ENCODE results near the gene ACSL4.
"Not testable (repeated sequence)": the region's sequence is repeated elsewhere in the genome, so short reads cannot be mapped to it uniquely, and the experiment has no call there.

Gene ACSL4

GRCh38 chrX:109728173-109728535 is 4.9 kb downstream of the ACSL4 start:
- DNase-seq (ENCODE audit: low spot score) = peak; percentile 26

DNA sequence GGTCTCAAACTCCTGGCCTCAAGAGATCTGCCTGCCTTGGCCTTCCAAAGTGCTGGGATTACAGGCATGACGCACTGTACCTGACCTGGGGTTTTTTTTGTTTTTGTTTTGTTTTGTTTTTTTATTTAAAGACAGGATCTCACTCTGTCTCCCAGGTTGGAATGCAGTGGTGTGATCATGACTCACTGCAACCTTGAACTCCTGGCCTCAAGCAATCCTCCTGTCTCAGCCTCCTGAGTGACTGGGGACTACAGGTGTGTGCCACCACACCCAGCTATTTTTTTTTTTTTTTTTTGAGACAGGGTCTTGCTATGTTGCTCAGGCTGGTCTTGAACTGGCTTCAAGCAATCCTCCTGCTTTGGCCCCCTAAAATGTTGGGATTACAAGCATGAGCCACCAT is 8.1 kb downstream of the ACSL4 start:
- not testable (repeated sequence) for DNase-seq (ENCODE audit: low spot score)

GRCh38 chrX:109720947-109721346 is 12.1 kb downstream of the ACSL4 start:
- DNase-seq (ENCODE audit: low spot score) = no peak

GRCh38 chrX:109719264-109719663 is 13.8 kb downstream of the ACSL4 start:
- DNase-seq (ENCODE audit: low spot score) = no peak

DNA sequence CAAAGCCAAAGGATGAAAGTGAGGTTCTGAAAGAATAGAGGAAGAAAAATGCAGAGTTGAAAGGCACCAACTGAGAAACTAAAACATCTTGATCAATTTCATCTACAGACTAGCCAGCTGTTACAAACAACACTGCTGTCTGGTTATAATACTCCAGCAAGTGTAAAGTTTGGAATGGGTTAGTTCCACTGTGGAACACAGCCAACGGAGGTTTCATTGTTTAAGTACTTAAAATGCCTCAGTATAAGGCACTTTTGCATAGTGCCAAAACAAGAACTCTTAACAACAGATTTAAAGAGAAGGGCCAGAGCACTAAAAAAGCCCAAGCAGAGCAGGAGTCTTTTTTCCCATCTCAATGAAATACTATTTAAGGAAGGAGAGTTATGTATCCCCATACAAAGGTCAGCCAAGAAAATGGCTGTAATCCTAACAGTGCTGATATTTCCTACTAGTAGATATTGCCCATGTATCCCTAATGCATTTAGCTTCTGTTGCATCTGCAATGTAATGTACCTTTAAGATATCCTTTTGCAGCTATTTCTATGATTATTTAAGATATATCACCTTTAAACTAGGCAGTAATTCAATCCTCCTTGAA is 16.5 kb downstream of the ACSL4 start:
- no peak for DNase-seq (ENCODE audit: low spot score)

DNA sequence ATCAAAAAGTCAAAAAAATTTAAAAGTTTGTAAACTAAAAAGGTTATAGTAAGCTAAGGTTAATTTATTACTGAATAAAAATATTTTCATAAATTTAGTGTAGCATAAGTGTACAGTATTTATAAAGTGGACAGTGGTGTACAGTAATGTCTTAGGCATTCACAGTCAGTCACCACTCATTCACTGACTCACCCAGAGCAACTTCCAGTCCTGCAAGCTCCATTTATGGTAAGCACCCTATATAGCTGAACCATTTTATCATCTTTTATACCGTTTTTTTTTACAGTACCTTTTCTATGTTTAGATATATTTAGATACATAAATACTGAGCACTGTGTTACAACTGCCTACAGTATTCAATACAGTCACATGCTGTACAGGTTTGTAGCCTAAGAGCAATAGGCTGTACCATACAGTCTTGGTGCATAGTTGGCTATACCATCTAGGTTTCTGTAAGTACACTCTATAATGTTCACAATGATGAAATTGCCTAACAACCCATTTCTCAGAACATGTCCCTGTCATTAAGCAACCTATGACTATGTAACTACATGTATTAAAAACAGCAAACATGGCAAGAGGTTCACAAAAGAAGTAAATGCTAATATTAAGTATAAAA is 18.6 kb downstream of the ACSL4 start:
- DNase-seq (ENCODE audit: low spot score) = no peak

DNA sequence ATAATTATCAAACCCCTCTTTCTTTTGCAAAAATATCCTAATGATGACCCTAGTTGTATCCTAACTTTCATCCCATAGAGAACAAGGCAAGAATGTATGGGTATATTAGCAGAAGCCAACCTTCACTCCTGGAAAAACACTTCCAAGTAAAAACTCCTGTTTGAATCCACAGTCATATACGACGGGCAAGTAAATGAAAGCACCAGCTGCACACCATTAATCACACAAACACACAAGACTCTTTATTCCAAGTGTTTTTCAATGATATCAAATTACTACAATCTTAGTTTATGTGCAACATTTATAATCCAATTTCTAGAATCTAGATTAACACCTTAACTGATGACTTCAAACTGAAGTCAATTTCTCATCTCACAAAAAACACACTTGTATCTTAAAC is 22.9 kb downstream of the ACSL4 start:
- no peak for DNase-seq (ENCODE audit: low spot score)

GRCh38 chrX:109709129-109709631 is 23.9 kb downstream of the ACSL4 start:
- no peak for DNase-seq (ENCODE audit: low spot score)

GRCh38 chrX:109707720-109708119 is 25.3 kb downstream of the ACSL4 start:
- no peak for DNase-seq (ENCODE audit: low spot score)

- DNase-seq (ENCODE audit: low spot score) = no peak
These were observed 25.7 kb downstream of the ACSL4 start for GRCh38 chrX:109707319-109707718.

- DNase-seq (ENCODE audit: low spot score) = no peak
These were observed 28.5 kb downstream of the ACSL4 start for GRCh38 chrX:109704563-109704962.

DNA sequence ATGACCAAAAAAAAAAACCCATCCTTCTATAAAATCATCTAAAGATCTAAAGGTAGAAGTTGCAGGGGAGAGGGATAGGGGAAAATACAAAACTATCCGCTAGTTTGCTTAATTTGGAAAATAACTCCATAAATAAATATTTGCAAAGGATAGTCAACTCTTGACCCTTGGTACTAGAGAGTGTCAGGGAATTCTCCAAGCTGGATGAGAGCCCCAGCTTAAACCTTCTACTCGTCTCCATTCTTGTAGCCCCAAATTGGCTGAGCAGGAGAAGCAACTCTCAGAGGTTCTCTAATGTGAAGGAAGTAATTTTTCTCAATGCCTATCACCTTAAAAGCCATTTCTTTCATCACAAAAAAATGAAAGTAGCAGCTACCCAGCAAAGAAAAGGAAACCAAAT is 35.2 kb downstream of the ACSL4 start:
- DNase-seq (ENCODE audit: low spot score) = no peak

DNA sequence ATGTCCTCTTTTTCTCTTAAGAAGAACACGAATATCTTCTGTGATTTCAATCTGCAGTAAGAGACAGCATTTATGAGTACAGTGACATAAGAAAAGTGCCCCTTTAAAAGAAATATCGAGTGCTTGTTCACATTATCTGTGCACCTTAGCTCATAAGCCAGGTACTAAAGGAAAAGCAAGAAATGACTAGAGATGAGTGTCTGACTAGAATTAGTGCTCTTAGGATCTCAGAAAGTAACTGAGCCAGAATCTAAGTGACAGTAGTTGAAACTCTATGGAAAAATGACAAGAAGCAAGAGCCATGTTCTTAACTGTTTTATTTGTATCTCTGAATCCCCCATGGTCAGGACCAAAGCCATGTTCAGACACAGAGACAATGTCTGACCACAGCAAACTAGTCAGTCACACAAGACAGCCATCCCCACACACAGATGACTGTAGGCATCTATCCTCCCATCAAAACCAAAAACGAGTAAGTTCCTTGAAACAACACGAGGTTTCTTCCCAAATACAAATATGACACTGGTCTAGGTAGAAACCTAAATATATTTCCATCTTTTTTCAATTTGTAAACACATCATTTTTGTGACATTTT is 36.8 kb downstream of the ACSL4 start:
- DNase-seq (ENCODE audit: low spot score) = no peak

DNA sequence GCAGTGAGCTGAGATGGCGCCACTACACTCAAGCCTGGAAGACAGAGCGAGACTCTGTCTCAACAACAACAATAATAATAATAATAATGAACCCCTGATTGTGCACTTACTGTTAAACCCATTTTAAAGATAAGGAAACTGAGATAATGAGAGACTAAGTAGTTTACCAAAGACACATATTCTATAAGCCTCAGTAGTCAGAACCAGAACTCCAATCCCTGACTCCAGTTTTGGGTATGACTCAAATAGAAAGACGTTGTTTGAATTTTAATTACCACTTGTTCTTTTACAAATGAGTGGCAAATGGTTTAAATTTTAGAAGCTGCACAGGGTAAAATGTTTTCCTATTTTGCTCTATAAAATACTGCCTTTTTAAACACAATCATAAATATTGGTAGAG is 37.4 kb downstream of the ACSL4 start:
- DNase-seq (ENCODE audit: low spot score) = no peak

DNA sequence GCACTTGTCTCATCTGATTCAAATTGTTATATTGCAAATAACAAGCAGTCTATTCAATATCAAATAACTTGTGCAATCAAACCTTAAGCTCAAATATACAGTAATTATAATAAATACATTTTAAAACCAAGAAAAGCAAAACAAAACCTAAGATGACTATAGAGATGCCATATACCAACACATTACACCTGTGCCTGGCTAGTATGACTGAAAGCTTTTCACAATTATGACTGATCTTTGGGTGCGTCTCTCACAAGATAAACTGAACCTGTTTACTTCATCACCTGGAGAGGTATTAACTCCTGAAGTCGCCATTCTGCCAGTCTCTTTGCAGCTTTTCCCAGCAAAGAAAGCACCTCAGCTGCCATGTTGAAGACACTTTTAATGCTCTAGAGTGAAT is 41.3 kb downstream of the ACSL4 start:
- no peak for DNase-seq (ENCODE audit: low spot score)

DNA sequence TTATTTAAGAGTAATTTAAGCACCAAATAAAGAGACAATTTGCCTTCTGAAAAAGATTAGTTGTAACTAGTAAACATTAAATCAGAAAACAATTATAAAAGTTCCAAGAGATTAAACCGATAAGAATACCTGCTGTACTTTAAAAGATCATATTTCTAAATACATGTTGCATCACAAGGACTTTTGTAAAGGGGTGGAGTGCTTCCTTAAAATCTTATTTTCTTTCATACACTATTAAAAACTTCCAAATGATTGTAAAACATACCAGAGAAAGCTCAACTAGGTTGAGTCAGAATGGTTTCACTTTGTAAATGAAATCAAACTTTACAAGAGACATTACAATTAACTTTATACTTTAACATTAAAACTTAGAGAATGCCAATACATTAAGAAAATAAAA is 41.8 kb downstream of the ACSL4 start:
- DNase-seq (ENCODE audit: low spot score) = no peak

GRCh38 chrX:109687903-109688302 is 45.2 kb downstream of the ACSL4 start:
- no peak for DNase-seq (ENCODE audit: low spot score)

DNA sequence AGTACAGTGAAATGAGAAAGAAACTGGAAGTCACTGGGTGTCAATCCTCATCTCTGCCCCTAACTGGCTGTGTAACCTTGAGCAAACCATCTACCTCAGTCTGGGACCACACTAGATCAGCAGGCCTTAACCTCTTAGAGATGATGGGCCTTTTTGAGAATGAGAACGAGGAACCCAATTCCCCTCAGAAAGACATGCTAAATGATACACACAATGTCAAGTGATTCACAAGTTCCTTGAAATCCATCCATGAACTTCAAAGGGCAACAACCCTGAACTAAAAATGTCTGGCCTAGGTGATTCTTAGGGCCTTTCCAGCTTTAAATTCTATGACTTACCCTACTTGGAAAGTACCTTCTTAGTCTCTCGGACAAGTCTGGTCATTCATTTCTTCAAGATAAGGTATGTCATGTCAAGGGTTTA is 47.4 kb downstream of the ACSL4 start:
- no peak for DNase-seq (ENCODE audit: low spot score)

- DNase-seq (ENCODE audit: low spot score) = no peak
These were observed 48.9 kb downstream of the ACSL4 start for GRCh38 chrX:109684136-109684535.

GRCh38 chrX:109681475-109682081 is 51.5 kb downstream of the ACSL4 start:
- DNase-seq (ENCODE audit: low spot score) = no peak

DNA sequence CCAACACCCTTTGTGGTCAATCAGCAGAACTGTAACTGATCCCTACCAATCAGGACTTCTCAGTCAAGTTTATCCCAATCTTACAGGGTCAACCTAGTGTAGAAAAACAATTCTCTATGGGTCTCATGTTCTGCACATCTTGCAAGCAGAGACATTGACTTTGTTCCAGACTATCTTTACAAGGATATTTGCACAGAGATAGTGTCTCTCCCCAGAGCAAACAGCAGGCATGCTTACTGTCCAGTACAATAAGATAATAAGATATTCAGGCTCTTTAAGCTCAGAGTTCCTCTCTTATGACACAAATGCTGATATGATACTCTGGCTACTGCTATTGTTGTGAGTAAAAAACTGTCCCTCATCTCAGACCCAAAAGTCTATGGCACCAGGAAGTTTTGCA is 53.2 kb downstream of the ACSL4 start:
- no peak for DNase-seq (ENCODE audit: low spot score)

GRCh38 chrX:109672239-109672638 is 60.8 kb downstream of the ACSL4 start:
- no peak for DNase-seq (ENCODE audit: low spot score)

DNA sequence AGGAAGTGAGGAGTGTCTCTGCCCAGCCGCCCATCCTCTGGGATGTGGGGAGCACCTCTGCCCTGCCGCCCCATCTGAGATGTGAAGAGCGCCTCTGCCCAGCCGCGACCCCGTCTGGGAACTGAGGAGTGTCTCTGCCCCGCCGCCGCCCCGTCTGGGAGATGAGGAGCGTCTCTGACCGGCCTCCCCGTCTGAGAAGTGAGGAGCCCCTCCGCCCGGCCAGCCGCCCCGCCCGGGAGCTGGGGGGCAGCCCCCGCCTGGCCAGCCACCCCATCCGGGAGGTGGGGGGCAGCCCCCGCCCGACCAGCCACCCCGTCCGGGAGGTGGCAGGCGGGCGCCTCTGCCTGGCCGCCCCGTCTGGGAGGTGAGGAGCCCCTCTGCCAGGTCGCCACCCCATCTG is 61.9 kb downstream of the ACSL4 start:
- not testable (repeated sequence) for DNase-seq (ENCODE audit: low spot score)
